ENCODE data around the gene USP15.
A peak's percentile ranks its signal among the peaks of the same experiment; 100 is the strongest.

The USP15 gene

GRCh38 chr12:62263232-62263631 is 3.0 kb downstream of the USP15 start:
- H3K4me3 ChIP-seq (ENCODE audit: low read length) = no peak overlapping the region
- TF ChIP-seq, protein P1, sequence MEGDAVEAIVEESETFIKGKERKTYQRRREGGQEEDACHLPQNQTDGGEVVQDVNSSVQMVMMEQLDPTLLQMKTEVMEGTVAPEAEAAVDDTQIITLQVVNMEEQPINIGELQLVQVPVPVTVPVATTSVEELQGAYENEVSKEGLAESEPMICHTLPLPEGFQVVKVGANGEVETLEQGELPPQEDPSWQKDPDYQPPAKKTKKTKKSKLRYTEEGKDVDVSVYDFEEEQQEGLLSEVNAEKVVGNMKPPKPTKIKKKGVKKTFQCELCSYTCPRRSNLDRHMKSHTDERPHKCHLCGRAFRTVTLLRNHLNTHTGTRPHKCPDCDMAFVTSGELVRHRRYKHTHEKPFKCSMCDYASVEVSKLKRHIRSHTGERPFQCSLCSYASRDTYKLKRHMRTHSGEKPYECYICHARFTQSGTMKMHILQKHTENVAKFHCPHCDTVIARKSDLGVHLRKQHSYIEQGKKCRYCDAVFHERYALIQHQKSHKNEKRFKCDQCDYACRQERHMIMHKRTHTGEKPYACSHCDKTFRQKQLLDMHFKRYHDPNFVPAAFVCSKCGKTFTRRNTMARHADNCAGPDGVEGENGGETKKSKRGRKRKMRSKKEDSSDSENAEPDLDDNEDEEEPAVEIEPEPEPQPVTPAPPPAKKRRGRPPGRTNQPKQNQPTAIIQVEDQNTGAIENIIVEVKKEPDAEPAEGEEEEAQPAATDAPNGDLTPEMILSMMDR (conservative IDR thresholded peaks at IDR 0.05; ENCODE audit: low read length) = no peak
- DNase-seq (ENCODE audit: low read depth) = no peak

- DNase-seq (ENCODE audit: low read depth) = no peak
- TF ChIP-seq, protein P1 (conservative IDR thresholded peaks at IDR 0.05; ENCODE audit: low read length) = no peak
- H3K4me3 ChIP-seq (ENCODE audit: low read length) = no peak overlapping the region
These were observed 3.8 kb downstream of the USP15 start for GRCh38 chr12:62263966-62264365.

DNA sequence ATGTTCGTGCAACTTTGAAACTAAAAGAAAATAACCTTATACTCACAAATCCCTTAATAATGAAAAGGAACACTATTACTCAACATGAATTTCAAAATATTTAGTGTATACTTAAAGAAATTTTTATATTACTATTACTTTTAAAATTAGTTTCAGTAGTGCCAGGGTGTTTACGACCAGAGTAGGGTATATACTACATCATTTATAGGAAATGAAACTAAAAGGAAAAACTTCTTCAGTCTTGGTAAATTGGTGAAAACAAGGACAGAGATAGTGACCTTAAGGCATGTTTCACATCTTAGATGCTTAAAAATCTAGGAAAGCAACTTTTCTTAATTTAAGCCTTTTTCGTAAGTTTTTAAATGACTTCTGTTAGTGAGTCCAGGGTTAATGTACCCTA is 4.5 kb downstream of the USP15 start:
- TF ChIP-seq, protein P1 (conservative IDR thresholded peaks at IDR 0.05; ENCODE audit: low read length) = no peak
- no peak overlapping the region for H3K4me3 ChIP-seq (ENCODE audit: low read length)
- DNase-seq (ENCODE audit: low read depth) = no peak

DNA sequence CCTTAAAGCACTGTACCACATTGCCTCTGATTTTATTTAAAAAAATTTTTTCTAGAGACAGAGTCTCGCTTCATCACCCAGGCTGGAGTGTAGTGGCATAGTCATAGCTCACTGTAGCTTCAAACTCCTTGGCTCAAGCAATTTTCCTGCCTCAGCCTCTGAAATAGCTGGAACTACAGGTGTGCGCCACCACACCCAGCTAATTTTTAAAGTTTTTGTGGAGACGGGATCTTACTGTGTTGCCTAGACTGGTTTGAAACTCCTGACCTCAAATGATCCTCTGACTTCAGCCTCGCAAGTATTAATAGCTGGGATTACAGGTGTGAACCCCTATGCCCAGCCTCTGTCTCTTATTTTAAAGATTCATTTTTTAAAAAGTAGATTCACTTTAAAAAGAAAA is 5.3 kb downstream of the USP15 start:
- TF ChIP-seq, protein P1 (conservative IDR thresholded peaks at IDR 0.05; ENCODE audit: low read length) = no peak
- DNase-seq (ENCODE audit: low read depth) = no peak

GRCh38 chr12:62267026-62267425 is 6.8 kb downstream of the USP15 start:
- DNase-seq (ENCODE audit: low read depth) = no peak
- TF ChIP-seq, protein P1 (conservative IDR thresholded peaks at IDR 0.05; ENCODE audit: low read length) = no peak
- no peak overlapping the region for H3K4me3 ChIP-seq (ENCODE audit: low read length)

More for the DNA sequence above, 5.3 kb downstream of the USP15 start:
- H3K4me3 ChIP-seq (ENCODE audit: low read length) = no peak overlapping the region

DNA sequence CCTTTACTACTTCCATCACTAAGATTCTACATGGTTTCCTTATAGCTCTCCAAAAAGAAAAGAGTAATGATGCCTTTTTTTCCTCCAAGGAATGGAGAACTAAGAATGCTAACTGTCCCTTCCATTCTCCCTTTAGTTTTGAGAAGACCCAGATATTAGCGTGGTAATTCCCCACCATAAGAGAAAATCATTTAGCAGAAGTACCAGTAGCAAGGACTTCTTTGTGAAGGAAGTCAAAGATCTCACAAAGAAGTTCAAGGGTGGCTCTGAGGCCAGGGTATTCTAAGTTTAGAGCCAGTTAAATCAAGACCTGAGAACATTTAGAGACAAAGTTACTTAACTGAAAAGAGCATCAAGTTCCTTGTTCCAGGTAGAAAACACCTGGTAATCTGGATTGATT is 7.3 kb downstream of the USP15 start:
- H3K4me3 ChIP-seq (ENCODE audit: low read length) = no peak overlapping the region
- DNase-seq (ENCODE audit: low read depth) = no peak
- TF ChIP-seq, protein P1 (conservative IDR thresholded peaks at IDR 0.05; ENCODE audit: low read length) = no peak

DNA sequence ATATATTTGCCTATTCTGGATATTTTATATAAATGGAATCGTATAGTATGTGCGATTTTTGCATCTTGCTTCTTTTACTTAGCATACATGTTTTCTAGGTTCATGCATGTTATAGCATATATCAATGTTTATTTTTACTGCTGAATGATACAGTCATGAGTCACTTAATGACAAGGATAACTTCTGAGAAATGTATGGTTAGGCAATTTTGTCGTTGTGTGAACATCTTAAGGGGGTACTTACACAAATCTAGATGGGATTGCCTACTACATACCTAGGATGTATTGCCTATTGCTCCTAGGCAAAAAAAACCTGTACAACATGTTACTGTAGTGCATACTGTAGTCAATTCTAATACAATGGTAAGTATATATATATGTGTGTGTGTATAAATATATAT is 8.8 kb downstream of the USP15 start:
- no peak overlapping the region for H3K4me3 ChIP-seq (ENCODE audit: low read length)
- TF ChIP-seq, protein P1 (conservative IDR thresholded peaks at IDR 0.05; ENCODE audit: low read length) = no peak
- peak; percentile 40 for DNase-seq (ENCODE audit: low read depth)
